Mesothelial cell of epicardium (in vitro differentiated cells): ENCODE measurements around the gene ACOXL. TPM values are rescaled to one million over a fixed set of nuclear protein-coding genes. Genes with fewer than 3 reads are reported as not detected.

Experiments used
- DNase-seq, 2 experiments: peaks; one replicate each; pipeline ENCODE4 v3.0.0; 2021; ENCODE audit warnings: low spot score in 2 of 2; ENCODE audit not compliant: unreplicated experiment in 2 of 2
- H3K27ac Mint-ChIP-seq: 2 replicates; pipeline ENCODE4 v1.8.0; 2021; ENCODE audit warnings: mixed read lengths
- H3K27me3 Mint-ChIP-seq: 2 replicates; pipeline ENCODE4 v1.8.0; 2021; ENCODE audit warnings: low read depth, mixed read lengths
- H3K36me3 Mint-ChIP-seq: 2 replicates; pipeline ENCODE4 v1.8.0; 2021; ENCODE audit warnings: mixed read lengths
- H3K4me1 Mint-ChIP-seq: 2 replicates; pipeline ENCODE4 v1.8.0; 2021; ENCODE audit warnings: mixed read lengths
- H3K4me3 Mint-ChIP-seq: 2 replicates; pipeline ENCODE4 v1.8.0; 2021; ENCODE audit warnings: mild to moderate bottlenecking, moderate library complexity, mixed read lengths
- H3K9me3 Mint-ChIP-seq: 2 replicates; pipeline ENCODE4 v1.8.0; 2021; ENCODE audit warnings: mixed read lengths
- CTCF ChIP-seq: fragments of 200-600 bp; sonication (generic); IDR thresholded peaks from one replicate; pipeline ENCODE4 v1.5.0; 2021; ENCODE audit warnings: antibody characterized with exemption; ENCODE audit not compliant: unreplicated experiment
- total RNA-seq: library from RNA; stranded (reverse); gene quantifications from 3 replicates; pipeline ENCODE4 v1.2.1, GENCODE V29; 2021

Gene ACOXL
- total RNA-seq, 1 donor from 2014 or later = 0.20 TPM

- Mint-ChIP-seq H3K36me3 (peaks cover 3% of the 10 kb centered on the region), H3K4me1 (no peaks in the 10 kb centered on the region), H3K27ac (no peak overlapping the region), H3K4me3 (no peak overlapping the region), H3K9me3 (peaks cover 15% of the 10 kb centered on the region), H3K27me3 (peaks cover 37% of the 10 kb centered on the region)
- DNase-seq = no peak
- TF ChIP-seq CTCF = no peak
These were observed 325.3 kb downstream of the ACOXL start for GRCh38 chr2:111057721-111058120.

GRCh38 chr2:111058264-111058663, 325.9 kb downstream of the ACOXL start:
- Mint-ChIP-seq H3K4me3 (no peak overlapping the region), H3K27ac (no peak overlapping the region), H3K36me3 (peaks cover 3% of the 10 kb centered on the region), H3K9me3 (peaks cover 20% of the 10 kb centered on the region), H3K4me1 (no peaks in the 10 kb centered on the region), H3K27me3 (peaks cover 32% of the 10 kb centered on the region)
- DNase-seq = no peak
- TF ChIP-seq CTCF = no peak

GRCh38 chr2:111061191-111061590, 328.8 kb downstream of the ACOXL start:
- peaks cover 31% of the 10 kb centered on the region for H3K9me3 Mint-ChIP-seq
- no peak for DNase-seq
- no peaks in the 10 kb centered on the region for H3K4me1 Mint-ChIP-seq
- no peak overlapping the region for H3K27ac Mint-ChIP-seq
- H3K4me3 Mint-ChIP-seq = no peak overlapping the region
- peaks cover 8% of the 10 kb centered on the region for H3K36me3 Mint-ChIP-seq
- TF ChIP-seq CTCF = no peak
- H3K27me3 Mint-ChIP-seq = peaks cover 9% of the 10 kb centered on the region

GRCh38 chr2:111062417-111062816, 330.0 kb downstream of the ACOXL start:
- H3K4me1 Mint-ChIP-seq = peaks cover 3% of the 10 kb centered on the region
- no peak overlapping the region for H3K4me3 Mint-ChIP-seq
- H3K27ac Mint-ChIP-seq = no peak overlapping the region
- H3K27me3 Mint-ChIP-seq = peaks cover 4% of the 10 kb centered on the region
- no peak for DNase-seq
- H3K36me3 Mint-ChIP-seq = peaks cover 8% of the 10 kb centered on the region
- peaks cover 31% of the 10 kb centered on the region for H3K9me3 Mint-ChIP-seq
- no peak for TF ChIP-seq CTCF

GRCh38 chr2:111066062-111066593, 333.8 kb downstream of the ACOXL start:
- no peak for TF ChIP-seq CTCF
- H3K36me3 Mint-ChIP-seq = peaks cover 5% of the 10 kb centered on the region

More at GRCh38 chr2:111066062-111066593, 333.8 kb downstream of the ACOXL start:
- no peak for DNase-seq
- Mint-ChIP-seq H3K9me3 (peaks cover 26% of the 10 kb centered on the region), H3K27ac (no peak overlapping the region), H3K4me1 (peaks cover 25% of the 10 kb centered on the region), H3K4me3 (no peak overlapping the region), H3K27me3 (no peaks in the 10 kb centered on the region)
